Astrocyte of the spinal cord (primary cell): ENCODE measurements around the gene SLCO2A1.
A peak's percentile ranks its signal among the peaks of the same experiment; 100 is the strongest.

Experiments used
- DNase-seq: peaks from one replicate; pipeline ENCODE4 v3.0.0; 2011; ENCODE audit warnings: low read depth, low spot score
- H3K4me3 ChIP-seq: 2 replicates; pipeline ENCODE4 v1.5.1; 2011; ENCODE audit warnings: low read depth, mild to moderate bottlenecking, low read length, moderate library complexity
- in situ Hi-C: cut with HindIII; loops from 2 replicates; pipeline ENCODE4 v1.10.0; 2017; ENCODE audit warnings: low sequenced_read_pairs
- TF ChIP-seq, protein P1 (sequence below): IDR thresholded peaks from 2 replicates; pipeline ENCODE4 v1.5.1; 2012; ENCODE audit warnings: low read depth, mild to moderate bottlenecking, low read length, inconsistent platforms

Gene SLCO2A1

DNA sequence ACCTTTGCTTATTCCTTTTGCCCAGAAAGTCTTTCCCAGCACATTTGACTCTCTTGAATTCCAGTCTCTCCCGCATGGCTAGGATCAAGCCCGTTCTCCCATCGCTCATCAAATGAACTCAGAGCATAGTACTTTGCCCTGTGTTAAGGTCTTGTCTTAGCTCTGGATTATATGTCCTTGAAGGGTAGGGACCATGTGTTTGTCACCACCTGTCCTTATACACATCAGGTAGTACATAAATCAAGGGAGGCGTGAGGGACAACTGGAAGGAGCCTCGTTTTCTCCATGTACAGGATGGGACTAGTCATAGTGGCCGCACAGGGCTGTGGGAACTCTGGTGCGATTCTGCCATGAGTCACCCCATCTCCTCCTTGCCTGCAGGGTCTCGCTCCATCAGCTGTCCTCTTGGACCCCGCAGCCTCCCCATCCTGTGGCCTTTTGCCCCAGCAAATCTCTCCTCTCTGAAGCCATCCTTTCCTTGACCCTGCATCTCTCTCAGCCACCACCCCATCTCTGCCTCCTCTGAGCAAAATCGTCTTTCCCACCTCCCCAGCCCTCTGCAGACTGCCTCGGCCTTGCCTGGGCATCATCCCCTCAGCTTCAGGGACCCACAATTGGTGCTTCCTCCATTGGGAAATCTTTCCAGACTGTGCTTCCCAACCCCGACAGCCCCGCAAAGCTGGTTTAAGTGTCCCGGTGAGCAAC, 100.7 kb downstream of the SLCO2A1 start:
- in situ Hi-C loops: no loop called here
- TF ChIP-seq, protein P1, sequence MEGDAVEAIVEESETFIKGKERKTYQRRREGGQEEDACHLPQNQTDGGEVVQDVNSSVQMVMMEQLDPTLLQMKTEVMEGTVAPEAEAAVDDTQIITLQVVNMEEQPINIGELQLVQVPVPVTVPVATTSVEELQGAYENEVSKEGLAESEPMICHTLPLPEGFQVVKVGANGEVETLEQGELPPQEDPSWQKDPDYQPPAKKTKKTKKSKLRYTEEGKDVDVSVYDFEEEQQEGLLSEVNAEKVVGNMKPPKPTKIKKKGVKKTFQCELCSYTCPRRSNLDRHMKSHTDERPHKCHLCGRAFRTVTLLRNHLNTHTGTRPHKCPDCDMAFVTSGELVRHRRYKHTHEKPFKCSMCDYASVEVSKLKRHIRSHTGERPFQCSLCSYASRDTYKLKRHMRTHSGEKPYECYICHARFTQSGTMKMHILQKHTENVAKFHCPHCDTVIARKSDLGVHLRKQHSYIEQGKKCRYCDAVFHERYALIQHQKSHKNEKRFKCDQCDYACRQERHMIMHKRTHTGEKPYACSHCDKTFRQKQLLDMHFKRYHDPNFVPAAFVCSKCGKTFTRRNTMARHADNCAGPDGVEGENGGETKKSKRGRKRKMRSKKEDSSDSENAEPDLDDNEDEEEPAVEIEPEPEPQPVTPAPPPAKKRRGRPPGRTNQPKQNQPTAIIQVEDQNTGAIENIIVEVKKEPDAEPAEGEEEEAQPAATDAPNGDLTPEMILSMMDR: no peak

DNA sequence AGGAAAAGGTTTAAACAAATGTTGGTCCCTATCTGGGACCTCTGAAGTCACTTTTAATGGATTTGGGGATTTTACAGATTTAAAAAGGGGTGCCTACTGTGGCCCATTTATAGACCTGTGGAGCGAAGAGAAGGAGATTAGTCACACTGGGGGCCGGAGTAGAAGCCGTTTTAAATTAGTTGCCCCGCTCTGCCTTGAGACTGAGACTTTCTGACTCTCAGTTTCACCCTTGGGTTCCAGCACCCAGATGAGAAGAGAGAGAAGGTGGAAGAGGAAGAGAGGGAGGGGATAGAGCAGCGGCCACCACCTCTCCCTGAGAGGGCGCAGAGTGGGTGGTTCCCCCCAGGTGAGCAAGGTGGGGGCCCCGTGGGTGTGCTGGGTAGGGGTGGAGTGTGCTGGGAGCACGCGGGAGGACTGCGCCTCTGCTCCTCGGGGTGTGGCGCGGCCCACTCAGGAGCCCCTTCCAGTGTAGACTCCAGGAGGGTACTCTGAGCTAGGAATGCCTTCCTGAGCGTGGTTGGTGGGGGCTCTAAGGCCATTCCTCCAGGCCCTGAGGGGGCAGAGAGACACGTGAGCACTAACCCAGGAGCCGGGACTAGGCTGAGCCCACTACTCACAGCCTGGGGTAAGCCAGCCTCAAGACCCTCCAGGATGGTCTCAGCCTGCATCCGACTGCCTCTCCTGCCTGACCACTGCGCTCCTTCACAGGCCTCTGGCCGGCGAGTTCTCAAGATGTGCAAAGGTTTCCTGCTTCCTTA, 101.4 kb downstream of the SLCO2A1 start:
- no peak for DNase-seq
- TF ChIP-seq, protein P1: no peak
- in situ Hi-C loops: no loop called here
- peak overlapping the region; percentile 40 for H3K4me3 ChIP-seq

More for the DNA sequence above, 100.7 kb downstream of the SLCO2A1 start:
- no peak overlapping the region for H3K4me3 ChIP-seq
- no peak for DNase-seq

DNA sequence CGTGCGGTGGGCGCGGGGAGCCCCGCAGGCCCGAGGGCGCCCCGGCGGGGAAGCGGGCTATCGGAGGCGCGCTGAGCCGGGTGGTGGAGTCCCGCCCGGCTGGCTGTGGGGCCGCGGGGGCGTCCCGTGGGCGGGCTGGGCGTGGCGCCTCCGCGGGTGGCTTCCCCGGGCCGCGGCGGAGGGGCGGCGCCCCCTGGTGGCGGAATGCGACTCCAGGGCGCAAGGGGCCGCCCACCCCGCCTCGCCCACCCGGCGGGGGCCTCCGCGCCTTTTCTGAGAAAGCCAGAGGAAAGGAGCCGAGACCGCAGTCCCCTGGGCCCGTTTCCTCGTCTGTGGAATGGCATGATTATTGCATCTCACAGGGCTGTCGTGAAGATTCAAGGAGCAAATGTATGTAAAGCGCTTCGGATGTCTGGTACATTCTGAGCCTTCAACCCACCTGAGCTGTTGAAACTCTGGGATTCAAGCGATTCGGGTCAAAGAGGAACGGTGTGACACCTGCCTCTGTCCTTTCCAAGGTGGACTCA, 102.1 kb downstream of the SLCO2A1 start:
- peak overlapping the region; percentile 40 for H3K4me3 ChIP-seq
- in situ Hi-C loops: no loop called here
- peak; percentile 15 for DNase-seq
- TF ChIP-seq, protein P1: peak; percentile 61

DNA sequence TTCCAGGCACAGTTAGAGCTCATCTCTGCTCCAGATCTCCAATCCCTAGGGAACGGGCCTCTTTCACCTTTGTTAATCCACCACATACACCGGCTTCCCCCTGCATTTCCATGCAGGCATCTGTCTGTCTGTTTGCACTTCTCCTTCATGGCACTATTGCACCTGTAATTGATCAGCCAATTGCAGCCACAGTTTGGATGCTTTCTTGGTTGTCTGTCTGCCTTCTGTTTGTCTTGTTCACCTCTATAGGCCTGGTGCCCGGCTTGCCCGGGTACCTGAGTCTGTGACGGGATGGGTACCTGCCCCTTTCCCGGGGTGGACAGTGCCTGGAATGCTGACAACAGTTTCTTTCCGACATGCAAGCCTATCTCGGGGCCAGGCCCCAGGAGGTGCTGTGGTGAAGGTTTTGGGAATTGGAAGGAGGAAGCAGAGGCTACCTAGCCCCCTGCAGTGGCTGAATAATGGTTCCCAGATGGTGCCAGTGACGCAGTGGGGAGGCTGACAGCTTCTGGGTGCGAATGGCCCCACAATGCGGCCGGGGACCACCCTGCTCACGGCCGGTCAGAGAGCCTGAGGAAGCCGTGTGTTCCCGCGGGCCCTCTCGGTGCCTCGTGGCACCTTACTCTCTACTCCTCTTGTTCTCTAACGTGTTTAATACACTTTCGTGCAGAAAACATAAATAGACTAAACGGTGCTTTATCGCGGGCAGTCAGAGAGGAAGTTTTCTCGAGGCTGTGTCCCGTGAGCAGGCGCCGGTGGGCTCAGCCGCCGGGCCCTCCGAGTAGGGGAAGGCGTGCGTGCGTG, 102.8 kb downstream of the SLCO2A1 start:
- H3K4me3 ChIP-seq: peak overlapping the region; percentile 40
- TF ChIP-seq, protein P1: peak; percentile 17
- in situ Hi-C loops: no loop called here
- peak; percentile 17 for DNase-seq

DNA sequence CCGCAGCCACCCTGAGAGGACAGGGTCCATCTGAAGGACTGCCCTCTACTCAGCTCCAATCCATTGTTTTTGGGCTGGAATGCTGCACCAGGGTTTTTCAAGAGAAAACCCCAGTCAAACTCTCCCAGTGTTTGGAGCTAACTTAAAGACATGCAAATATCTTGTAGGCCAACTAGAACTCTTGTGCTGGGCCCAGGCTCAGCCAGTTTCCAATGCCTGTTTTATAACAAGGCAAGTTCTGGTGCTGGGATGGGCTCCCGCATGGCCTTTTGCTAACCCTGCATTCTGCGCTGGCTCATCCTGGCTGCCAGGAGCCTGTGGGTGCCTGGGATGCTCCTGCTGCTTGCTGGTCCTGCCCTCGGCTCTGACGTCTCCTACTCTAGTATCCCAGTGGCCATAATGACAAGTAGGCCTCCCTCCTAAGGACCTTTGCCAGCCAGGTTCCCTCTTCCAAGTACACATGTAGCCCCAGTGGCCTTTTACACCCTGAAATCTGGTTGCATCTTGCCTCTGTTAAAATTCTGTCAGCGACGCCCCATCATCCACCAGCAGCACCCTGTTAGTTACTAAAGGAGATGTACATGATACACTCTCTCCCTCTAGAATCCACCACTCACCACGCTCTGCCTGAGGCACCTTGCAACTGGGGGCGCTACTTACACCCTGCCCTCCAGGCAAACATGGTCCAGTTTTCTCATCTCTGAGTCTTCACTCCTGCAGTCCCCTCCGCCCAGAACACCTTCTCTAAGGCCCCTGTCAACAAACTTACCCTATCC, 103.6 kb downstream of the SLCO2A1 start:
- in situ Hi-C loops: no loop called here
- H3K4me3 ChIP-seq: no peak overlapping the region
- no peak for DNase-seq
- TF ChIP-seq, protein P1: no peak
